Loucy (cell line): Measurements from ENCODE around the gene POM121C.
"Not testable (repeated sequence)": the region's sequence is repeated elsewhere in the genome, so short reads cannot be mapped to it uniquely, and the experiment has no call there.

ENCODE experiments used
- H2AFZ ChIP-seq: fragments of 200-600 bp; sonication (generic); 2 replicates; pipeline ENCODE4 v1.6.0; 2016; ENCODE audit warnings: antibody characterized with exemption, mild to moderate bottlenecking, low read length, moderate library complexity
- H3F3A ChIP-seq: fragments of 200-600 bp; 2 replicates; pipeline ENCODE4 v1.6.0; 2016; ENCODE audit warnings: antibody characterized with exemption, low read depth, mild to moderate bottlenecking
- H3K27me3 ChIP-seq: fragments of 200-600 bp; sonication (generic); 2 replicates; pipeline ENCODE4 v1.6.1; 2014; ENCODE audit warnings: low read length, mild to moderate bottlenecking; ENCODE audit not compliant: insufficient read depth, poor library complexity, severe bottlenecking
- H3K36me3 ChIP-seq: fragments of 200-600 bp; sonication (generic); 2 replicates; pipeline ENCODE4 v1.6.1; 2016; ENCODE audit warnings: low read length; ENCODE audit not compliant: insufficient read depth
- H3K4me1 ChIP-seq: fragments of 200-600 bp; sonication (generic); 2 replicates; pipeline ENCODE4 v1.5.1; 2014; ENCODE audit warnings: low read length, mild to moderate bottlenecking; ENCODE audit not compliant: insufficient read depth, poor library complexity, severe bottlenecking
- H3K4me2 ChIP-seq: fragments of 200-600 bp; sonication (generic); 2 replicates; pipeline ENCODE4 v1.6.0; 2014; ENCODE audit warnings: antibody characterized with exemption, low read length, low read depth, mild to moderate bottlenecking; ENCODE audit not compliant: poor library complexity, severe bottlenecking
- H3K4me3 ChIP-seq: fragments of 200-600 bp; sonication (generic); 2 replicates; pipeline ENCODE4 v1.5.1; 2014; ENCODE audit warnings: low read length, mild to moderate bottlenecking, mixed read lengths; ENCODE audit not compliant: poor library complexity, severe bottlenecking
- H3K79me2 ChIP-seq: fragments of 200-600 bp; sonication (generic); 2 replicates; pipeline ENCODE4 v1.6.1; 2014; ENCODE audit warnings: low read length; ENCODE audit not compliant: insufficient read depth
- H3K9ac ChIP-seq: fragments of 200-600 bp; sonication (generic); 2 replicates; pipeline ENCODE4 v1.6.0; 2014; ENCODE audit warnings: mild to moderate bottlenecking, low read depth, low read length, moderate library complexity; ENCODE audit not compliant: poor library complexity, severe bottlenecking
- H3K9me2 ChIP-seq: fragments of 200-600 bp; sonication (generic); replicated peaks from 2 replicates; pipeline ENCODE4 v1.6.1; 2016; ENCODE audit warnings: low read depth, low read length, mixed read lengths
- H3K9me3 ChIP-seq: fragments of 200-600 bp; sonication (generic); 2 replicates; pipeline ENCODE4 v1.6.1; 2014; ENCODE audit warnings: mild to moderate bottlenecking, antibody characterized with exemption, low read length, low read depth; ENCODE audit not compliant: insufficient read depth
- H4K20me1 ChIP-seq: fragments of 200-600 bp; sonication (generic); 2 replicates; pipeline ENCODE4 v1.6.0; 2014; ENCODE audit warnings: antibody characterized with exemption, low read length, mild to moderate bottlenecking; ENCODE audit not compliant: insufficient read depth, poor library complexity, severe bottlenecking
- EZH2phosphoT487 ChIP-seq: fragments of 200-600 bp; IDR thresholded peaks from 2 replicates; pipeline ENCODE4 v1.6.1; 2018; ENCODE audit warnings: antibody characterized with exemption, mild to moderate bottlenecking, moderate library complexity, borderline replicate concordance
- TF ChIP-seq, protein P1 (sequence below): fragments of 200-600 bp; sonication (generic); conservative IDR thresholded peaks from 2 replicates; pipeline ENCODE4 v1.5.1; 2014; ENCODE audit warnings: mild to moderate bottlenecking, antibody characterized with exemption, low read length

The POM121C gene

DNA sequence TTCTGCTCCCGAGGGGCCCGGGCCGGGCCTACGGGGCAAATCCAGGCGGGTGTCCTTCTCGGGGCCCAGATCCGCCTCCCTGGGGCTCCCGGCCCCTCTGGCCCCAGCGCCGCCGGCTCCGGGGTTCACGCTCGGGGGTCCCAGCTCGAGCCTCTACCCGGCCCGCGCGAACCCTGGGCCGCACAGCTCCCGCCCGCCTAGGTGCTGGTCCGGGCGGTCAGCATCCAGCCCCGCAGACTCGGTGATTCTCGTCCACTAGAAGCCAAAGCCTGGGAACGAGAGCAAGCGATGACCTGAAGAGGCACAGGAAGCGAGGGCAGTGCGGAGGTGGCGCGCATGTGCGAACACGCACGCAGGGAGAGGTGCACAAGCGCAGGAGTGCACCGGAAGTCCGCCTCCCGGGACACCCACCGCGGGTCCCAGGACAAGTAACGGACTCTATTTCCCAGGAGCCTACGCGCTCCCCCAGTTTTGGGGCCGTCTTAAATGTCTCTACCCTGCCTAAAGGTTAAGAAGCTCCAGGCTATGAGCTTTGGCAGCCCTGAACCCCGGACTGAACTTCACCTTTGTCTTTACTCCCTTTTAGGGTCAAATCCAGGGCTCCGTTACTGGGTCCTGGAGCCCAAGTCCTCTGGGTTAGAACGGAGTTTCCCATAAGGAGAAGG lies at the start of gene POM121C:
TSS of gene POM121C (minus strand) at position 321 of the 665 bp plus-strand sequence. CDS start 44,803 bp downstream, outside the sequence.
- not testable (repeated sequence) for H3K27me3 ChIP-seq
- peak within 1 kb of the TSS; percentile 93 for H2AFZ ChIP-seq
- peak within 1 kb of the TSS; percentile 64 for H3K9ac ChIP-seq

DNA sequence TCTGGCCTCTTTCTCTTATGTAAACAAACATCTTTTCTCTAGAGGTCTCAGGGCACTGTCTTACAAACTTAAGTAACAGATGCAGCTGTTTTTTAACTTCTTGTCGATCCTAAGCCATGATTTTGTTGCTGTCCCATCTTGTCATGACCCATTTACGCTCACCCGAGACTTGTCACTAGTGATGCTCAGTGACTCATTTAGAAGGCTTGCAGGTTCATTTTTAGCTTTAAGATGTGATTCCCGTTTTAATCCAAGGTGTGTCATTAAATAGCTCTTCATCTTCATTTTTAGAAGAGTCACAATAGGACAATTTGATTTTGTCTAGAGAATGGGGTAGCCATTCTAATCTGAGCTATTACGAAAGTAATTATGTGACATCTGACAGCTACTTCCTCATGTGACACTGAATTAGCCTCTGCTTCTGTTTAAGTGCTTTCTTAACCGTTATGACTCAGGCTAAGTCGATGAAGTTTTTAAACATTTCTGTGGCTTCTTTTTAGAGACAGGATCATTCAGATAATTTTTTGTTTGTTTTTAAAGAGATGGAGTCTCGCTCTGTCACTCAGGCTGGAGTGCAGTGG lies 48.7 kb upstream of the POM121C start:
- TF ChIP-seq, protein P1, sequence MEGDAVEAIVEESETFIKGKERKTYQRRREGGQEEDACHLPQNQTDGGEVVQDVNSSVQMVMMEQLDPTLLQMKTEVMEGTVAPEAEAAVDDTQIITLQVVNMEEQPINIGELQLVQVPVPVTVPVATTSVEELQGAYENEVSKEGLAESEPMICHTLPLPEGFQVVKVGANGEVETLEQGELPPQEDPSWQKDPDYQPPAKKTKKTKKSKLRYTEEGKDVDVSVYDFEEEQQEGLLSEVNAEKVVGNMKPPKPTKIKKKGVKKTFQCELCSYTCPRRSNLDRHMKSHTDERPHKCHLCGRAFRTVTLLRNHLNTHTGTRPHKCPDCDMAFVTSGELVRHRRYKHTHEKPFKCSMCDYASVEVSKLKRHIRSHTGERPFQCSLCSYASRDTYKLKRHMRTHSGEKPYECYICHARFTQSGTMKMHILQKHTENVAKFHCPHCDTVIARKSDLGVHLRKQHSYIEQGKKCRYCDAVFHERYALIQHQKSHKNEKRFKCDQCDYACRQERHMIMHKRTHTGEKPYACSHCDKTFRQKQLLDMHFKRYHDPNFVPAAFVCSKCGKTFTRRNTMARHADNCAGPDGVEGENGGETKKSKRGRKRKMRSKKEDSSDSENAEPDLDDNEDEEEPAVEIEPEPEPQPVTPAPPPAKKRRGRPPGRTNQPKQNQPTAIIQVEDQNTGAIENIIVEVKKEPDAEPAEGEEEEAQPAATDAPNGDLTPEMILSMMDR: no peak
- TF ChIP-seq EZH2phosphoT487: no peak
- H3K27me3 ChIP-seq: no peaks in the 10 kb centered on the region
- no peaks in the 10 kb centered on the region for H3K9me3 ChIP-seq
- no peak overlapping the region for H3K4me3 ChIP-seq
- H3K9ac ChIP-seq: no peak overlapping the region
- no peaks in the 10 kb centered on the region for H3K36me3 ChIP-seq
- H3F3A ChIP-seq: no peaks in the 10 kb centered on the region
- no peaks in the 10 kb centered on the region for H4K20me1 ChIP-seq
- H2AFZ ChIP-seq: no peak overlapping the region
- no peak overlapping the region for H3K4me2 ChIP-seq
- no peaks in the 10 kb centered on the region for H3K79me2 ChIP-seq
- H3K4me1 ChIP-seq: no peaks in the 10 kb centered on the region
- H3K9me2 ChIP-seq: no peaks in the 10 kb centered on the region

More for the DNA sequence above, at the start of gene POM121C:
- not testable (repeated sequence) for H3K9me3 ChIP-seq, H4K20me1 ChIP-seq, H3K36me3 ChIP-seq, H3F3A ChIP-seq, H3K4me1 ChIP-seq, H3K9me2 ChIP-seq
- Histone ChIP-seq H3K4me3 (peak within 1 kb of the TSS; percentile 75), H3K79me2 (peaks cover 21% of the 10 kb centered on the region; the same call in 1 of the 2 replicates), H3K4me2 (peak within 1 kb of the TSS; percentile 42)

DNA sequence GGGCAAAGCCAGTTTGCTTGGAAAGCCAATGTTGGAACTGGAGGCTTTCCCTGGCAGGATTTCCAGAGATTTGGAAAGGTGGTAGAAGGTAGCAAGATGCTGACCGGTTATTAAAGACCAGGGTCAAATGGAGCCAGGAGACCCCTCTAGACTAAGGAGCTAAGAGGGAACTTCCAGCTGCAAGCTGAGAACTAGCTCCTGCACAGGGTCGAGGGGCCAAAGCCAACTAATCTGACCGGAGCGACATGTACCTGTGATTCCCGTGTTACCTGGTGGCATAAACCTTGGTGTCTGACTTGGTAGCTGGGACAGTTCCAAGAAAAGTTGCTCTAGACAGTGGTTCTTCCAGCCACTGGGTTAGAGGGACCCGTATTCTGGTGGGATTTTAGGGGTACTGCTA lies 47.8 kb upstream of the POM121C start:
- Histone ChIP-seq H3K9me2 (no peaks in the 10 kb centered on the region), H3K4me1 (no peaks in the 10 kb centered on the region), H3K27me3 (no peaks in the 10 kb centered on the region), H4K20me1 (no peaks in the 10 kb centered on the region), H3K4me2 (no peak overlapping the region), H3K36me3 (no peaks in the 10 kb centered on the region), H3K4me3 (no peak overlapping the region), H3K79me2 (no peaks in the 10 kb centered on the region), H2AFZ (no peak overlapping the region), H3F3A (no peaks in the 10 kb centered on the region), H3K9me3 (no peaks in the 10 kb centered on the region), H3K9ac (no peak overlapping the region)
- TF ChIP-seq EZH2phosphoT487: no peak

DNA sequence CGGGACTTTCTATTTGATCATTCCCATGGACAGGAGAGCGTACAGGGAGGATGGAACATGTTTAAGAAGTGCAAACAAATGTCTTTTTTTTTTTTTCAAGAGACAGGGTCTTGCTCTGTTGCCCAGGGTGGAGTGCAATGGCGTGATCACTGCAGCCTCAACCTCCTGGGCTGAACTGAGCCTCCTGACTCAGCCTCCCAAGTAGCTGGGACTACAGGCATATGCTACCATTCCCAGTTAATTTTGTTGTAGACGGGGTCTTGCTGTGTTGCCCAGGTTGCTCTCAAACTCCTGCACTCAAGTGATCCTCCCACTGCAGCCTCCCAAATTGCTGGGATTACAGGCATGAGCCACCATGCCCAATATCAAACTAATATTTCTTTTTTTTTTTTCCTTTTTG lies 46.5 kb upstream of the POM121C start:
- no peak overlapping the region for H3K4me3 ChIP-seq
- peaks cover 3% of the 10 kb centered on the region for H3K79me2 ChIP-seq
- H3K27me3 ChIP-seq: no peaks in the 10 kb centered on the region
- no peaks in the 10 kb centered on the region for H3K9me3 ChIP-seq
- H3K4me1 ChIP-seq: no peaks in the 10 kb centered on the region
- TF ChIP-seq EZH2phosphoT487: no peak
- TF ChIP-seq, protein P1: no peak
- H3K9me2 ChIP-seq: no peaks in the 10 kb centered on the region
- no peak overlapping the region for H3K4me2 ChIP-seq
- H3F3A ChIP-seq: no peaks in the 10 kb centered on the region
- peaks cover 2% of the 10 kb centered on the region for H4K20me1 ChIP-seq
- no peak overlapping the region for H2AFZ ChIP-seq
- no peaks in the 10 kb centered on the region for H3K36me3 ChIP-seq
- no peak overlapping the region for H3K9ac ChIP-seq
